CD14-positive monocyte (primary cell): ENCODE measurements around the gene HEPACAM2. TPM values are rescaled to one million over a fixed set of nuclear protein-coding genes. Genes with fewer than 3 reads are reported as not detected.

ENCODE experiments used
- DNase-seq, 3 donors: peaks; one replicate each; pipeline ENCODE4 v3.0.0-alpha.2; 2011 to 2022
- H2AFZ ChIP-seq: 2 replicates; pipeline ENCODE4 v1.6.0; 2012; ENCODE audit warnings: mild to moderate bottlenecking, low read depth, low read length, inconsistent platforms; ENCODE audit not compliant: insufficient read depth, poor library complexity, severe bottlenecking
- H3K27ac ChIP-seq, 2 donors: 1 replicate in 1 of 2; 2 replicates in 1 of 2; pipeline ENCODE4 v1.5.1; 2012 to 2013; ENCODE audit warnings: low read length in 2 of 2, control low read depth in 1 of 2, inconsistent platforms in 1 of 2, low read depth in 1 of 2, mild to moderate bottlenecking in 1 of 2
- H3K27me3 ChIP-seq, 2 donors: one replicate each; pipeline versions ENCODE4 v1.6.0 to v1.6.1; 2011 to 2013; ENCODE audit warnings: low read length in 2 of 2; ENCODE audit not compliant: control insufficient read depth in 2 of 2, insufficient read depth in 2 of 2
- H3K36me3 ChIP-seq, 2 donors: replicated peaks in 1 of 2; 1 replicate in 1 of 2; 2 replicates in 1 of 2; pipeline versions ENCODE4 v1.5.1 to v1.6.1; 2012 to 2013; ENCODE audit warnings: low read length in 2 of 2, control low read depth in 1 of 2, inconsistent platforms in 1 of 2, mild to moderate bottlenecking in 1 of 2; ENCODE audit not compliant: insufficient read depth in 2 of 2, control insufficient read depth in 1 of 2
- H3K4me1 ChIP-seq, 2 donors: 1 replicate in 1 of 2; 2 replicates in 1 of 2; pipeline versions ENCODE4 v1.5.1 to v1.6.1; 2012 to 2013; ENCODE audit warnings: low read length in 2 of 2, control low read depth in 1 of 2, inconsistent platforms in 1 of 2, mild to moderate bottlenecking in 1 of 2, moderate library complexity in 1 of 2; ENCODE audit not compliant: insufficient read depth in 2 of 2, control insufficient read depth in 1 of 2
- H3K4me2 ChIP-seq: replicated peaks from 2 replicates; pipeline ENCODE3; 2012; ENCODE audit warnings: low read length, moderate library complexity, mild to moderate bottlenecking; ENCODE audit not compliant: poor library complexity, severe bottlenecking; ENCODE audit errors: extremely low read depth
- H3K4me3 ChIP-seq, 3 experiments: fragments of 200-600 bp in 1 of 3; sonication (generic) in 1 of 3; replicated peaks in 1 of 3; 1 replicate in 2 of 3; 2 replicates in 1 of 3; pipeline ENCODE4 v1.5.1; 2011 to 2013; ENCODE audit warnings: low read length in 3 of 3, mild to moderate bottlenecking in 3 of 3, control low read depth in 2 of 3, low read depth in 2 of 3, inconsistent platforms in 1 of 3, moderate library complexity in 1 of 3
- H3K79me2 ChIP-seq: 2 replicates; pipeline ENCODE4 v1.6.0; 2012; ENCODE audit warnings: mild to moderate bottlenecking, control low read depth, inconsistent platforms, low read length, moderate library complexity; ENCODE audit not compliant: insufficient read depth
- H3K9ac ChIP-seq: 2 replicates; pipeline ENCODE4 v1.6.0; 2017; ENCODE audit warnings: low read length, mild to moderate bottlenecking; ENCODE audit not compliant: insufficient read depth, poor library complexity, severe bottlenecking
- H3K9me3 ChIP-seq, 2 donors: replicated peaks in 1 of 2; 1 replicate in 1 of 2; 2 replicates in 1 of 2; pipeline versions ENCODE4 v1.5.1 to v1.6.1; 2012 to 2013; ENCODE audit warnings: low read length in 2 of 2, control low read depth in 1 of 2; ENCODE audit not compliant: control insufficient read depth in 1 of 2, insufficient read depth in 1 of 2
- H4K20me1 ChIP-seq: 2 replicates; pipeline ENCODE4 v1.6.0; 2012; ENCODE audit warnings: mild to moderate bottlenecking, low read length, control low read depth, moderate library complexity; ENCODE audit not compliant: insufficient read depth
- H3K27ac Mint-ChIP-seq, 7 donors: one replicate each; pipeline ENCODE4 v1.8.0; 2020; ENCODE audit warnings: mild to moderate bottlenecking in 7 of 7, mixed read lengths in 7 of 7, moderate library complexity in 6 of 7, inconsistent platforms in 2 of 7
- H3K27me3 Mint-ChIP-seq, 3 donors: one replicate each; pipeline ENCODE4 v1.8.0; 2021 to 2022; ENCODE audit warnings: low read depth in 3 of 3, mild to moderate bottlenecking in 3 of 3, mixed read lengths in 3 of 3, moderate library complexity in 3 of 3, inconsistent platforms in 1 of 3
- H3K36me3 Mint-ChIP-seq, 2 donors: one replicate each; pipeline ENCODE4 v1.8.0; 2020; ENCODE audit warnings: mixed read lengths in 2 of 2, inconsistent platforms in 1 of 2, mild to moderate bottlenecking in 1 of 2
- H3K4me1 Mint-ChIP-seq: one replicate; pipeline ENCODE4 v1.8.0; 2020; ENCODE audit warnings: mild to moderate bottlenecking, mixed read lengths
- H3K4me3 Mint-ChIP-seq, 2 donors: one replicate each; pipeline ENCODE4 v1.8.0; 2020; ENCODE audit warnings: mild to moderate bottlenecking in 2 of 2, mixed read lengths in 2 of 2, moderate library complexity in 1 of 2
- H3K9me3 Mint-ChIP-seq, 7 donors: one replicate each; pipeline ENCODE4 v1.8.0; 2020 to 2022; ENCODE audit warnings: mixed read lengths in 7 of 7, mild to moderate bottlenecking in 6 of 7, moderate library complexity in 6 of 7, inconsistent platforms in 2 of 7
- CTCF ChIP-seq: fragments of 200-600 bp; IDR thresholded peaks from one replicate; pipeline ENCODE4 v1.8.0; 2022; ENCODE audit warnings: antibody characterized with exemption, mild to moderate bottlenecking
- WGBS: methylation state at CpG from one replicate; pipeline ENCODE4 v1.1.5; 2013; ENCODE audit warnings: missing lambda C conversion rate; ENCODE audit not compliant: insufficient coverage; 5-methylcytosine and 5-hydroxymethylcytosine counted together
- intact Hi-C, 2 donors: fragments of 100-400 bp; cut with micrococcal nuclease; formaldehyde crosslinking; loops; one replicate each; pipeline versions ENCODE4 v1.15.0 to v1.15.1; 2023
- polyA plus RNA-seq, 3 donors: library from polyadenylated mRNA; depleted of rRNA in 1 of 3; unstranded in 2 of 3; stranded (reverse) in 1 of 3; fragments of 300-500 nt in 2 of 3; fragments of >200 nt in 1 of 3; fragmentation: Illumina TruSeq in 2 of 3; gene quantifications; 1 replicate in 2 of 3; 2 replicates in 1 of 3; pipeline ENCODE4 v1.2.3, GENCODE V29; 2012 to 2021

Gene HEPACAM2
- polyA plus RNA-seq, 3 donors = 0.11 TPM; not detected in 2

- no peaks in the 10 kb centered on the region for H3K36me3 Mint-ChIP-seq
- no peak for TF ChIP-seq CTCF
- no peak overlapping the region for H3K27ac Mint-ChIP-seq
- WGBS = 100% methylated on average over 2 of the region's 2 CpGs
- H2AFZ ChIP-seq = no peak overlapping the region
- H3K4me1 ChIP-seq = no peaks in the 10 kb centered on the region
- no peak overlapping the region for H3K4me2 ChIP-seq
- H4K20me1 ChIP-seq = no peaks in the 10 kb centered on the region
- no peaks in the 10 kb centered on the region for H3K79me2 ChIP-seq
- H3K4me3 Mint-ChIP-seq = no peak overlapping the region
- H3K9me3 Mint-ChIP-seq = peaks cover 14 to 32% (median 24%) of the 10 kb centered on the region in 7 donors
- intact Hi-C loops = no loop called here
- H3K27me3 Mint-ChIP-seq = peaks cover 0 to 6% (median 3%) of the 10 kb centered on the region in 3 donors
- no peak overlapping the region for H3K27ac ChIP-seq
- H3K4me1 Mint-ChIP-seq = peaks cover 2% of the 10 kb centered on the region
- H3K9ac ChIP-seq = no peak overlapping the region
- no peak overlapping the region for H3K4me3 ChIP-seq
- no peaks in the 10 kb centered on the region for H3K27me3 ChIP-seq
- no peak for DNase-seq
- H3K36me3 ChIP-seq = no peaks in the 10 kb centered on the region
- H3K9me3 ChIP-seq = peaks cover 17 to 24% of the 10 kb centered on the region in 2 donors
Observed at GRCh38 chr7:93175219-93175618, 51.0 kb downstream of the HEPACAM2 start.

- Histone ChIP-seq H2AFZ (no peak overlapping the region), H3K9ac (no peak overlapping the region), H4K20me1 (no peaks in the 10 kb centered on the region), H3K4me3 (no peak overlapping the region), H3K27ac (no peak overlapping the region), H3K4me1 (no peaks in the 10 kb centered on the region), H3K79me2 (no peaks in the 10 kb centered on the region), H3K4me2 (no peak overlapping the region), H3K36me3 (no peaks in the 10 kb centered on the region), H3K27me3 (no peaks in the 10 kb centered on the region), H3K9me3 (peaks cover 25 to 32% of the 10 kb centered on the region in 2 donors)
- no peak overlapping the region for H3K4me3 Mint-ChIP-seq
- H3K27ac Mint-ChIP-seq = no peak overlapping the region
- no peaks in the 10 kb centered on the region for H3K36me3 Mint-ChIP-seq
- H3K4me1 Mint-ChIP-seq = peaks cover 2% of the 10 kb centered on the region
- peaks cover 2 to 7% (median 4%) of the 10 kb centered on the region in 3 donors for H3K27me3 Mint-ChIP-seq
- peaks cover 19 to 46% (median 32%) of the 10 kb centered on the region in 7 donors for H3K9me3 Mint-ChIP-seq
- no peak for DNase-seq
- intact Hi-C loops = no loop called here
- TF ChIP-seq CTCF = no peak
- no CpG with 5 or more reads among the region's 2 CpGs for WGBS
Observed at GRCh38 chr7:93172683-93173082, 53.6 kb downstream of the HEPACAM2 start.
